Measurements from ENCODE around the gene RSPO3.

DNA sequence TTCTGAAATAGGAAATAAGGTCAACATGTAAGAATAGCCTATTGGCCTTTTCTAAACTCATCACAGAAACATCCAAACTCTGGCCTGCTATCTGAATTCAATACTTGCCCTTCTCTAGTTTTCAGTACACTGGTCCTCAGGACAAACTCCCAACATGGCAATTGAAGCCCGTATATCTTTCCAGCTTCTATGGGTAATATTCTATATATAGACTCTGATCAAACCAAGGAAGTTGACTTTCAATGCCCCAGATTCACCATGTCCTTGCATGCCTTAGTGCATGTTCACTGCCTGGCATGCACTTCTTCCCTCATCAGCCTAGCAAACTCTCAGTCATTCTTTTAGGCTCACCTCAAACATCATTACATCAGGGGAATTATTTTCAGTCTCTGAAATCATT is 73.2 kb downstream of the RSPO3 start:
- TF ChIP-seq, protein P1, sequence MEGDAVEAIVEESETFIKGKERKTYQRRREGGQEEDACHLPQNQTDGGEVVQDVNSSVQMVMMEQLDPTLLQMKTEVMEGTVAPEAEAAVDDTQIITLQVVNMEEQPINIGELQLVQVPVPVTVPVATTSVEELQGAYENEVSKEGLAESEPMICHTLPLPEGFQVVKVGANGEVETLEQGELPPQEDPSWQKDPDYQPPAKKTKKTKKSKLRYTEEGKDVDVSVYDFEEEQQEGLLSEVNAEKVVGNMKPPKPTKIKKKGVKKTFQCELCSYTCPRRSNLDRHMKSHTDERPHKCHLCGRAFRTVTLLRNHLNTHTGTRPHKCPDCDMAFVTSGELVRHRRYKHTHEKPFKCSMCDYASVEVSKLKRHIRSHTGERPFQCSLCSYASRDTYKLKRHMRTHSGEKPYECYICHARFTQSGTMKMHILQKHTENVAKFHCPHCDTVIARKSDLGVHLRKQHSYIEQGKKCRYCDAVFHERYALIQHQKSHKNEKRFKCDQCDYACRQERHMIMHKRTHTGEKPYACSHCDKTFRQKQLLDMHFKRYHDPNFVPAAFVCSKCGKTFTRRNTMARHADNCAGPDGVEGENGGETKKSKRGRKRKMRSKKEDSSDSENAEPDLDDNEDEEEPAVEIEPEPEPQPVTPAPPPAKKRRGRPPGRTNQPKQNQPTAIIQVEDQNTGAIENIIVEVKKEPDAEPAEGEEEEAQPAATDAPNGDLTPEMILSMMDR (tag by site-specific recombination; IDR thresholded peaks at IDR 0.05) = no peak
- no peak for TF ChIP-seq YY1 (tag by site-specific recombination; IDR thresholded peaks at IDR 0.05)
- no peak for TF ChIP-seq ZNF549 (tag by site-specific recombination; IDR thresholded peaks at IDR 0.05)
- no peak for TF ChIP-seq ZNF311 (tag by site-specific recombination; IDR thresholded peaks at IDR 0.05; ENCODE audit: borderline replicate concordance)

Measured in HEK293 (cell line).